Type B pancreatic cell (in vitro differentiated cells): Measurements from ENCODE around the gene C17orf50. TPM values are rescaled to one million over a fixed set of nuclear protein-coding genes. Genes with fewer than 3 reads are reported as not detected.

Experiments
- DNase-seq: peaks from one replicate; pipeline ENCODE4 v3.0.0; 2021; ENCODE audit warnings: mixed read lengths; ENCODE audit not compliant: unreplicated experiment; ENCODE audit errors: extremely low spot score
- H3K27ac Mint-ChIP-seq: 2 replicates; pipeline ENCODE4 v1.8.0; 2021; ENCODE audit warnings: mild to moderate bottlenecking, mixed read lengths
- H3K27me3 Mint-ChIP-seq: 2 replicates; pipeline ENCODE4 v1.8.0; 2021; ENCODE audit warnings: mixed read lengths
- H3K36me3 Mint-ChIP-seq: 2 replicates; pipeline ENCODE4 v1.8.0; 2021; ENCODE audit warnings: mixed read lengths
- H3K4me1 Mint-ChIP-seq: one replicate; pipeline ENCODE4 v1.8.0; 2021; ENCODE audit warnings: mixed read lengths; ENCODE audit not compliant: unreplicated experiment
- H3K4me3 Mint-ChIP-seq: 2 replicates; pipeline ENCODE4 v1.8.0; 2021; ENCODE audit warnings: mild to moderate bottlenecking, mixed read lengths
- H3K9me3 Mint-ChIP-seq: 2 replicates; pipeline ENCODE4 v1.8.0; 2021; ENCODE audit warnings: mixed read lengths
- CTCF ChIP-seq: fragments of 200-600 bp; sonication (generic); conservative IDR thresholded peaks from 2 replicates; pipeline ENCODE4 v1.5.0; 2021; ENCODE audit warnings: antibody characterized with exemption, mild to moderate bottlenecking
- total RNA-seq: library from RNA; stranded (reverse); gene quantifications from 2 replicates; pipeline ENCODE4 v1.2.1, GENCODE V29; 2021; ENCODE audit warnings: low replicate concordance

The C17orf50 gene
- total RNA-seq, 1 donor from 2014 or later = not detected

DNA sequence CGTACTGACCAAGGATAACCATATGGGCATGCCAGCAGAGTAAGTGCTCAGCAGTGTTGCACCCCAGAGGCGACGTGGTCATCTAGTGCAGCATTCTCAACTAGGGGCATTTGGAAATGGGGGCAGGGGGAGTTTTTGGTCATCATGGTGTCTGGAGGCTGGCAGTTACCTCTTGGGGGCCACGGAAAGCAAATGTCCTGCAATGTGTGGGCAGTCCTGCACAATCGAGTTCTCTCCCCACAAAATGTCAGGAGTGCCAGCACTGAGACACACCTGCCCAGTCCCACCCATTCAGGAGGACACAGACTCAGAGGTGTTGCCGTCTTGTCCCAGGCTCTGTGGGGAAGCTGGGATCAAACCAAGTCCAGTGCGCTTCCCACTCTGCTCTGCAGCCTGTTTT lies 26.3 kb upstream of the C17orf50 start:
- no peaks in the 10 kb centered on the region for H3K36me3 Mint-ChIP-seq
- H3K27ac Mint-ChIP-seq = no peak overlapping the region
- peaks cover 14% of the 10 kb centered on the region for H3K4me1 Mint-ChIP-seq
- TF ChIP-seq CTCF = no peak
- H3K4me3 Mint-ChIP-seq = no peak overlapping the region
- no peaks in the 10 kb centered on the region for H3K9me3 Mint-ChIP-seq
- no peak for DNase-seq
- H3K27me3 Mint-ChIP-seq = peaks cover 15% of the 10 kb centered on the region

DNA sequence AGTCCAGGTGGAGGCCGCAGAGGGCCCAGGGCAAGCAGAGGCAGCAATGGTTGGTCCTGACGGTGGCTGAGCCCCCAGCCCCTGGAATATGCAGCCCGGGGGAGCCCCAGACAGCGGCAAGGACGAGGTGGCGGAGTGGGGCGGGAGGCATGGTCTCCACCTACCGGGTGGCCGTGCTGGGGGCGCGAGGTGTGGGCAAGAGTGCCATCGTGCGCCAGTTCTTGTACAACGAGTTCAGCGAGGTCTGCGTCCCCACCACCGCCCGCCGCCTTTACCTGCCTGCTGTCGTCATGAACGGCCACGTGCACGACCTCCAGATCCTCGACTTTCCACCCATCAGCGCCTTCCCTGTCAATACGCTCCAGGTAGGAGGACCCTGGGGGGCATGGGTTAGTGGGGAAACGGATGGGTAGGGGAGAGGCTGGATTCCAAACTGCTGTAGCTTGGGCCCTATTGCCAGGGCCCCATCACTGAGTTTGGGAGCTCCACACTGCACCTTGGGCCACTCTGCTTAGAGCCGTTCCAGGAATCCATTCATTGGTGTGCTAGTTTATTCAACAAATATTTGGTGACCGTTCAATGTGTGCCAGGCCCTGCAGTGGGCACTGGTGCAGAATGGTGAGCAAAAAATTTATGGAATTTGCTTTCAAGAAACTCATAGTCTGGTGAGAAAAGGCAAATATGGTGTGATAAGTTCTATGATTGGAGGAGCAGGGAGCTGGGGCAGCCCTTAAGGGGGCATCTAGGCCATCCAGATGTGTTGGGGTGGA lies 25.5 kb upstream of the C17orf50 start:
- no peak overlapping the region for H3K4me3 Mint-ChIP-seq
- H3K9me3 Mint-ChIP-seq = no peaks in the 10 kb centered on the region
- no peak for DNase-seq
- H3K36me3 Mint-ChIP-seq = peaks cover 7% of the 10 kb centered on the region
- H3K27ac Mint-ChIP-seq = no peak overlapping the region
- no peak for TF ChIP-seq CTCF
- H3K27me3 Mint-ChIP-seq = peaks cover 23% of the 10 kb centered on the region
- H3K4me1 Mint-ChIP-seq = peaks cover 10% of the 10 kb centered on the region

GRCh38 chr17:35736236-35736635 lies 24.5 kb upstream of the C17orf50 start:
- Mint-ChIP-seq H3K4me1 (peaks cover under 1% of the 10 kb centered on the region), H3K9me3 (no peaks in the 10 kb centered on the region), H3K27me3 (peaks cover 22% of the 10 kb centered on the region), H3K36me3 (peaks cover 7% of the 10 kb centered on the region), H3K4me3 (no peak overlapping the region), H3K27ac (no peak overlapping the region)
- TF ChIP-seq CTCF = no peak
- DNase-seq = no peak

GRCh38 chr17:35738519-35739133 lies 22.1 kb upstream of the C17orf50 start:
- no peaks in the 10 kb centered on the region for H3K4me1 Mint-ChIP-seq
- TF ChIP-seq CTCF = no peak
- peaks cover 37% of the 10 kb centered on the region for H3K27me3 Mint-ChIP-seq
- DNase-seq = no peak
- peaks cover 7% of the 10 kb centered on the region for H3K36me3 Mint-ChIP-seq
- no peaks in the 10 kb centered on the region for H3K9me3 Mint-ChIP-seq
- no peak overlapping the region for H3K27ac Mint-ChIP-seq
- no peak overlapping the region for H3K4me3 Mint-ChIP-seq

- H3K27me3 Mint-ChIP-seq = peaks cover 40% of the 10 kb centered on the region
- H3K4me1 Mint-ChIP-seq = no peaks in the 10 kb centered on the region
- H3K27ac Mint-ChIP-seq = no peak overlapping the region
- no peak for TF ChIP-seq CTCF
- H3K4me3 Mint-ChIP-seq = no peak overlapping the region
- no peak for DNase-seq
- H3K9me3 Mint-ChIP-seq = no peaks in the 10 kb centered on the region
- peaks cover 7% of the 10 kb centered on the region for H3K36me3 Mint-ChIP-seq
These were observed 20.5 kb upstream of the C17orf50 start for GRCh38 chr17:35740216-35740615.
